Activated naive CD4-positive, alpha-beta T cell treated with anti-CD3 and anti-CD28 coated beads for 36 hours (primary cell): ENCODE results near the gene MAPKAPK5. TPM values are rescaled to one million over a fixed set of nuclear protein-coding genes. Genes with fewer than 3 reads are reported as not detected.
"Not testable (repeated sequence)": the region's sequence is repeated elsewhere in the genome, so short reads cannot be mapped to it uniquely, and the experiment has no call there.

ENCODE experiments used
- CTCF ChIA-PET: fragments of 350-600 bp; sonication (Branson Sonifier 250); formaldehyde crosslinking; loops from one replicate; lab custom pipeline; 2021; ENCODE audit warnings: antibody characterized with exemption; lab: Charles Lee
- DNase-seq: peaks from one replicate; pipeline ENCODE4 v3.0.0-alpha.2; 2020
- H3K27ac Mint-ChIP-seq: one replicate; pipeline ENCODE4 v1.8.0; 2021; ENCODE audit warnings: mild to moderate bottlenecking, mixed read lengths
- H3K27me3 Mint-ChIP-seq: one replicate; pipeline ENCODE4 v1.8.0; 2021; ENCODE audit warnings: low read depth, mixed read lengths
- H3K36me3 Mint-ChIP-seq: one replicate; pipeline ENCODE4 v1.8.0; 2021; ENCODE audit warnings: low read depth, mixed read lengths
- H3K4me1 Mint-ChIP-seq: one replicate; pipeline ENCODE4 v1.8.0; 2021; ENCODE audit warnings: low read depth, mixed read lengths
- H3K4me3 Mint-ChIP-seq: one replicate; pipeline ENCODE4 v1.8.0; 2021; ENCODE audit warnings: mild to moderate bottlenecking, moderate library complexity, mixed read lengths
- H3K9me3 Mint-ChIP-seq: one replicate; pipeline ENCODE4 v1.8.0; 2021; ENCODE audit warnings: mixed read lengths
- intact Hi-C: fragments of 100-400 bp; cut with micrococcal nuclease; formaldehyde crosslinking; loops from one replicate; pipeline ENCODE4 v1.15.1; 2023
- total RNA-seq, 2 experiments: library from RNA; stranded (reverse); gene quantifications; one replicate each; pipeline ENCODE4 v1.2.3, GENCODE V29; 2021

Gene MAPKAPK5
- total RNA-seq = 10 to 100 TPM; 41.9 to 43.6 TPM

DNA sequence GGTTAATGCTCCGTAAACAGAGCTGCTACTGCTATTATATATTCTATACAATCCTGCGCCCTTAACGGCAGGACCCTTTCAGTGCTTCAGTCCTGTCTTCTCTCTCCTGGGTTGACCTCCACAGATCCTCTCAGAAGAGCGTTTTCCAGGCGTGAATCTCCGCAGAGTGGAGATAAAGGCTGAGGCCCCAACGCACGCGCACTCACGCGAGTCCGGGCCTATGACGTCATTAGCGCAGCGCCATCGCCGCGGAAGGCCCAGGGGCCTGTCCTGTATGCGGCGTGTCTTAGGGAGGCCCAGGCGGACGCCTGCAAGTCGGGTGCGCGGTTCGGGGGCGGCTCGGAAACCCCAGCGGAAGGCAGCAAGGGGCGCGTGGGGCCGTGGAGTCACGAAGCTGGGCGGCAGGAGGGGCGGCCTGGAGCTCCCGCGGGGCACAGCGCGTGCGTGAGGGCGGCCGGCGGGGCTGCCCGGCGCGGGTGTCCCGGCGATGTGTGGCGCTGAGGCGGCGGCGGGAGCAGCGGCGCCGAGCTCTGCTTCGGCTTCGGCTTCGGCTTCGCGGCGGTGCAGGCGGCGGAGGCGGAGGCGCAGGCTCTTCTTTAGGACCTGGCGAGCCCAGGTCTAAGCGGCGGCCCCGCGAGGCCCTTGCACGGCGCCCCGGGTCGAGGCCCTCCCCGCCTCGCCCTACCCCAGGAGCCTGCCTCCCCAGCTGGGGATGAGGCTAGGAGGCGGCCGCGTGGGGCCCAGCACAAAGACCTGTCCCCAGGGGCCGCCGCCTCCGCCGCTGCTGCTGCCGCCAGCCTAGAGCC, at the start of gene MAPKAPK5:
MAPKAPK5 (plus strand) TSS at position 479 of the 806 bp plus-strand sequence. CDS start 506 bp downstream, outside the sequence.
- intact Hi-C loops = loop anchor here (1.0 to 10.0 kb wide), 8 partner anchors 150 to 1097 kb away; partner anchors contain the start of genes ACAD10, ATXN2, ERP29 and HECTD4
- Mint-ChIP-seq H3K9me3 (no peaks in the 10 kb centered on the region), H3K4me1 (peaks cover 54% of the 10 kb centered on the region), H3K27me3 (no peaks in the 10 kb centered on the region), H3K27ac (peak within 1 kb of the TSS; percentile 95), H3K36me3 (peaks cover 39% of the 10 kb centered on the region), H3K4me3 (peak within 1 kb of the TSS; percentile 91)
- CTCF ChIA-PET = interaction anchor here (0.6 to 1.3 kb wide), 2 partner anchors 33 to 397 kb away, joined by 3 read pairs; no protein-coding TSS in a partner anchor
- peak; percentile 97 for DNase-seq

- no peaks in the 10 kb centered on the region for H3K27me3 Mint-ChIP-seq
- no peak overlapping the region for H3K27ac Mint-ChIP-seq
- no peak overlapping the region for H3K4me3 Mint-ChIP-seq
- CTCF ChIA-PET = interaction anchor here (0.7 kb wide), 1 partner anchor 20 kb away, joined by 3 read pairs; no protein-coding TSS in a partner anchor
- DNase-seq = no peak
- no peaks in the 10 kb centered on the region for H3K9me3 Mint-ChIP-seq
- intact Hi-C loops = no loop called here
- H3K4me1 Mint-ChIP-seq = no peaks in the 10 kb centered on the region
- no peaks in the 10 kb centered on the region for H3K36me3 Mint-ChIP-seq
These were observed 49.2 kb upstream of the MAPKAPK5 start for GRCh38 chr12:111792856-111793235.

DNA sequence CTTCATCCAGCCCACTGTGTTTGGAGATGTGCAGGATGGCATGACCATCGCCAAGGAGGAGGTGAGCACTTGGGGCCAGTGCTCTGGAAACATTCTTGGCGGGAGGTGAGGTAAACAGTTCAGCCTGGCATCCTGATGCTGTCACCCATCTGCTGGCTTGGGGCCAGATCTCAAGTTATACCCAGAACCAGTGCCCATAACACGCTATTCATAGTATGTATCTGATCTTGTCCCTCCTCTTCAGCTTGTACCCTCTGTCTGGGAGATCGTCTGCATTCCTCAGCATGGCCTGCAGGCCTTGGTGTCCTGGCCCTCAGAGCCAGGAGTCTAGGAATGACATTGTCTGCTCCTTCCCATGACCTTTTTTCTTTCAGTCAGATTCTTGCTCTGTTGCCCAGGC, 43.8 kb upstream of the MAPKAPK5 start:
- Mint-ChIP-seq H3K4me1 (no peaks in the 10 kb centered on the region), H3K27ac (no peak overlapping the region), H3K36me3 (no peaks in the 10 kb centered on the region), H3K27me3 (no peaks in the 10 kb centered on the region), H3K4me3 (no peak overlapping the region), H3K9me3 (no peaks in the 10 kb centered on the region)
- DNase-seq = no peak
- intact Hi-C loops = no loop called here
- CTCF ChIA-PET = interaction anchor here (2.6 kb wide), 1 partner anchor 15 kb away, joined by 7 read pairs; no protein-coding TSS in a partner anchor

GRCh38 chr12:111799758-111800157, 42.3 kb upstream of the MAPKAPK5 start:
- Mint-ChIP-seq H3K36me3 (no peaks in the 10 kb centered on the region), H3K4me1 (no peaks in the 10 kb centered on the region), H3K9me3 (no peaks in the 10 kb centered on the region), H3K27me3 (no peaks in the 10 kb centered on the region), H3K27ac (no peak overlapping the region), H3K4me3 (no peak overlapping the region)
- CTCF ChIA-PET = interaction anchor here (0.6 to 1.1 kb wide), 3 partner anchors 13 to 121 kb away, joined by 3 to 4 read pairs (median 4); no protein-coding TSS in a partner anchor
- intact Hi-C loops = no loop called here
- DNase-seq = no peak

GRCh38 chr12:111803038-111803626, 38.9 kb upstream of the MAPKAPK5 start:
- H3K36me3 Mint-ChIP-seq = no peaks in the 10 kb centered on the region
- H3K9me3 Mint-ChIP-seq = no peaks in the 10 kb centered on the region
- H3K27me3 Mint-ChIP-seq = no peaks in the 10 kb centered on the region
- DNase-seq = no peak
- H3K27ac Mint-ChIP-seq = no peak overlapping the region
- H3K4me3 Mint-ChIP-seq = no peak overlapping the region
- H3K4me1 Mint-ChIP-seq = no peaks in the 10 kb centered on the region
- intact Hi-C loops = no loop called here
- CTCF ChIA-PET = interaction anchor here (0.8 kb wide), 1 partner anchor 10 kb away, joined by 3 read pairs; no protein-coding TSS in a partner anchor

DNA sequence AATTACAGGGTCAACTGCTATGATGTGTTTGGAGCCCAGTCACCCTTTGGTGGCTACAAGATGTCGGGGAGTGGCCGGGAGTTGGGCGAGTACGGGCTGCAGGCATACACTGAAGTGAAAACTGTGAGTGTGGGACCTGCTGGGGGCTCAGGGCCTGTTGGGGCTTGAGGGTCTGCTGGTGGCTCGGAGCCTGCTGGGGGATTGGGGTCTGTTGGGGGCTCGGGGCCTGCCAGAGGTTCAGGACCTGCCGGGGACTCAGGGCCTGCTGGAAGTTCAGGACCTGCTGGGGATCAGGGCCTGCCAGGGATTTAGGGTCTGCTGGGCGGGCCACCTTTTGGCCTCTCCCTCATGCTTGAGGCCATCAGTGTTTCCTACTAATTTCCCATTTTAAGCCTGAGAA, 38.2 kb upstream of the MAPKAPK5 start:
- CTCF ChIA-PET = no interaction called here
- Mint-ChIP-seq H3K36me3 (no peaks in the 10 kb centered on the region), H3K27ac (no peak overlapping the region), H3K4me3 (no peak overlapping the region), H3K4me1 (no peaks in the 10 kb centered on the region), H3K27me3 (no peaks in the 10 kb centered on the region), H3K9me3 (no peaks in the 10 kb centered on the region)
- DNase-seq = no peak
- intact Hi-C loops = no loop called here

DNA sequence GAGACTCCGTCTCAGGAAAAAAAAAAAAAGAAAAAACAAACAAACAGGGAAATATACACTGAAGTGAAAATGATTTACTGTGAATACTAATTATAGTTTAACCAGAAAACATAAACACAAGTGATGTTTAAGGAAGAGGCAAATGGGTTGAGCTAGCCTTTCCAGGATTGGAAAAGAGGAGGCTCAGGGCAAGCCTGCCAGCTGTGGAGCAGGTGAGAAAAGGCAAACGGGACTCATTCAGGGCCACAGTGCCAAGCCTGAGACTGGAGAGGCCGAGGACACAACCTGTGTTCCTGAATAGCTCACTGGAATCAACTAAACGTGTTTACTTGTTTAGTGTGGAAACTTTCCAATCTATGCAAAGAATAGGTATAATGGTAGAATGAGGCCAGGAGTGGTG, 35.7 kb upstream of the MAPKAPK5 start:
- no peaks in the 10 kb centered on the region for H3K9me3 Mint-ChIP-seq
- no peaks in the 10 kb centered on the region for H3K36me3 Mint-ChIP-seq
- no peaks in the 10 kb centered on the region for H3K27me3 Mint-ChIP-seq
- no peaks in the 10 kb centered on the region for H3K4me1 Mint-ChIP-seq
- no peak for DNase-seq
- no peak overlapping the region for H3K27ac Mint-ChIP-seq
- H3K4me3 Mint-ChIP-seq = no peak overlapping the region
- CTCF ChIA-PET = no interaction called here
- intact Hi-C loops = no loop called here

GRCh38 chr12:111807232-111807631, 34.8 kb upstream of the MAPKAPK5 start:
- DNase-seq = no peak
- H3K27ac Mint-ChIP-seq = no peak overlapping the region
- CTCF ChIA-PET = interaction anchor here (0.6 to 0.7 kb wide), 2 partner anchors 36 to 314 kb away, joined by 3 read pairs; no protein-coding TSS in a partner anchor

DNA sequence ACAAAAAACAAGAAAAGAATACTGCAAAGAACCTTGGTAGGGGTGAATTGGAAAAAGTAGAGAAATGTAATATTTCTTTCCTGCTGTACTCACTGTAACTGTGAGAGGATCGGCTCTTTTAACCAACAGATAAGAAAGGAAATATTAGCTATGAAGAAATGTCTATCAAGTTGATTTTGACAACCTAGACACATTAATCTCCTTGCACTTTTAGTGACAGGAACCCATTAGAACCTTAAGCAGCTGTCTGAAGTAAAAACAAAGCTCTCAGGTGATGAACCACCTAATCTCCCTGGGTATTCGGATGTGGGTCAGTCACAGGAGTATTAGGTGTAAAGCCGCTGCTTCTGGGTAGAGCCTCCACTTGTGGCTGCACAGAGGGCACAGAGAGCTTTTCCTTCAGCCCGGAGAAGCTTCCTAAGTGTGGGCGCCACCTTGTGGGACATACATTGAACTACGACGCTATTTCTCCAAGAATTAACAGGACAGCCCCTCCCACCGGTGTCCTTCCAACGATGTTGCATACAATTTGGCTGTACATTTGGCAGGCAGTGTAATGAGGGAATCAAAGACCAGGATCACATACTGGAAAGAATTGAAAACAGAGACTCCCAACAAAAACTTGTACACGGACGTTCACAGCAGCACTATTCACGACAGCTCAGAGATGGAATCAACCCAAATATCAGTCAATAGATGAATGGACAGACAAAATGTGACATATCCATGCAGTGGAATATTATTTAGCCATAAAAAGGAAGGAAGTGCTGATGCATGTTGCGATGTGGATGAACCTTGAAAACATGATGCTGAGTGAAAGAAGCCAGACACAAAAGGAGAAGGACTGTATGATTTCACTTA, 28.9 kb upstream of the MAPKAPK5 start:
- Mint-ChIP-seq H3K4me3 (no peak overlapping the region), H3K9me3 (no peaks in the 10 kb centered on the region), H3K27me3 (no peaks in the 10 kb centered on the region), H3K27ac (no peak overlapping the region), H3K36me3 (no peaks in the 10 kb centered on the region), H3K4me1 (peaks cover 6% of the 10 kb centered on the region)
- CTCF ChIA-PET = interaction anchor here (0.6 to 2.2 kb wide), 32 partner anchors 10 to 571 kb away, joined by 3 to 13 read pairs (median 5); partner anchors contain the start of genes ACAD10 and BRAP
- intact Hi-C loops = loop anchor here (1.0 kb wide), 6 partner anchors 47 to 482 kb away; partner anchors contain the start of genes ALDH2 and BRAP
- peak; percentile 82 for DNase-seq

More at GRCh38 chr12:111807232-111807631, 34.8 kb upstream of the MAPKAPK5 start:
- no peaks in the 10 kb centered on the region for H3K4me1 Mint-ChIP-seq
- no peaks in the 10 kb centered on the region for H3K9me3 Mint-ChIP-seq
- no peaks in the 10 kb centered on the region for H3K36me3 Mint-ChIP-seq
- H3K27me3 Mint-ChIP-seq = no peaks in the 10 kb centered on the region
- no peak overlapping the region for H3K4me3 Mint-ChIP-seq
- intact Hi-C loops = no loop called here

- CTCF ChIA-PET = interaction anchor here (0.6 to 2.1 kb wide), 4 partner anchors 10 to 579 kb away, joined by 3 to 11 read pairs (median 6); no protein-coding TSS in a partner anchor
- intact Hi-C loops = no loop called here
- H3K9me3 Mint-ChIP-seq = no peaks in the 10 kb centered on the region
- no peak for DNase-seq
- peaks cover 6% of the 10 kb centered on the region for H3K4me1 Mint-ChIP-seq
- H3K4me3 Mint-ChIP-seq = no peak overlapping the region
- no peaks in the 10 kb centered on the region for H3K36me3 Mint-ChIP-seq
- H3K27ac Mint-ChIP-seq = no peak overlapping the region
- H3K27me3 Mint-ChIP-seq = no peaks in the 10 kb centered on the region
These were observed 25.9 kb upstream of the MAPKAPK5 start for GRCh38 chr12:111816065-111816615.

DNA sequence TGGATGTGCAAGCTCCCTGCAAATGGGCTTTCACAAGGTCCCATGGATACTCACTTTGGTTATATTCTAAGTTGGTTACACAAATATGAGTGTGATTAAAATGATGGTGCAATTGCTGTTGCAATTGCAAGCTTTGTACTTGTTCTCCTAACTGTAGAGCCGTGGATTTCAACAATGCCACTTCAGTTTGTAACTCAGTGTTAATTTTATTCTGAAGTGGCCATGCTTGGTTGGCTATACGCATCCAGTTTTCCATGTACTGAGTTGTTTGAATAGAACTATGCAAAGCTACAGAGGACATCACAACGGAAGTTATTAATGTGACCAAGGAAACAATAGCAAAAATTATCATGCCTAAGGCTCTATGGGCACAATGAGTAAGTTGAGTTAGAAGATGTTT, 25.1 kb upstream of the MAPKAPK5 start:
- H3K27me3 Mint-ChIP-seq, H3K36me3 Mint-ChIP-seq, DNase-seq, H3K4me1 Mint-ChIP-seq, H3K9me3 Mint-ChIP-seq, H3K27ac Mint-ChIP-seq, intact Hi-C loops, H3K4me3 Mint-ChIP-seq: not testable (repeated sequence)
- CTCF ChIA-PET = interaction anchor here (0.6 kb wide), 1 partner anchor 204 kb away, joined by 5 read pairs; no protein-coding TSS in a partner anchor
